H1 (cell line): ENCODE data around the gene ANKRD65. TPM values are rescaled to one million over a fixed set of nuclear protein-coding genes. Genes with fewer than 3 reads are reported as not detected.

Experiments used
- BACH1 ChIP-seq: IDR thresholded peaks from 2 replicates; pipeline ENCODE4 v1.6.1; 2012; ENCODE audit warnings: low read length, improper control_type of control experiment
- BCL11A ChIP-seq, 2 experiments: IDR thresholded peaks; one replicate each; pipeline ENCODE4 v1.6.1; 2011; ENCODE audit warnings: low read depth in 2 of 2, low read length in 2 of 2, mild to moderate bottlenecking in 2 of 2
- CEBPB ChIP-seq: IDR thresholded peaks from 2 replicates; pipeline ENCODE4 v1.6.1; 2012; ENCODE audit warnings: low read depth, low read length
- CHD1 ChIP-seq: IDR thresholded peaks from 2 replicates; pipeline ENCODE4 v1.6.1; 2012; ENCODE audit warnings: low read depth, low read length, improper control_type of control experiment
- CREB1 ChIP-seq: IDR thresholded peaks from 2 replicates; pipeline ENCODE4 v1.6.1; 2012; ENCODE audit warnings: inconsistent platforms
- SIRT6 ChIP-seq: IDR thresholded peaks from one replicate; pipeline ENCODE4 v1.7.1; 2012; ENCODE audit warnings: low read length, inconsistent platforms
- SIX5 ChIP-seq: IDR thresholded peaks from 2 replicates; pipeline ENCODE4 v1.6.1; 2011; ENCODE audit warnings: mild to moderate bottlenecking, low read depth, low read length
- SUZ12 ChIP-seq: fragments of 200-600 bp; sonication (generic); IDR thresholded peaks from 2 replicates; pipeline ENCODE4 v1.6.1; 2012; ENCODE audit warnings: mild to moderate bottlenecking, inconsistent platforms, low read length, moderate library complexity, mixed read lengths
- TCF12 ChIP-seq: IDR thresholded peaks from 2 replicates; pipeline ENCODE4 v1.6.1; 2011; ENCODE audit warnings: low read depth, mild to moderate bottlenecking, low read length
- polyA plus RNA-seq, 7 experiments: library from polyadenylated mRNA; depleted of rRNA in 3 of 7; stranded (reverse) in 5 of 7; unstranded in 2 of 7; fragments of >200 nt in 5 of 7; fragments of 200-250 nt in 2 of 7; gene quantifications; 1 replicate in 5 of 7; 2 replicates in 1 of 7; 4 replicates in 1 of 7; pipeline versions ENCODE4 v1.2.1 to v1.2.3, GENCODE V29; 2011 to 2013; ENCODE audit warnings: missing spikeins in 2 of 7, mixed read lengths in 2 of 7
- total RNA-seq: library from RNA; stranded (reverse); fragmentation: NEBNext Ultra II Directional; extraction: Animal tissue kit (Norgen Biotek cat#: 25700); gene quantifications from 2 replicates; pipeline ENCODE4 v1.2.1, GENCODE V29; 2021

The ANKRD65 gene
- total and polyA plus RNA-seq, 2 of the 8 experiments (the other 6 are each of a cell fraction or from before 2014, with no cell fraction given) = 1.8 to 2.0 TPM

GRCh38 chr1:1441002-1441888, 20.2 kb upstream of the ANKRD65 start (continued):
- no peak; the same call in 1 of the 2 replicates for TF ChIP-seq BACH1
- no peak for TF ChIP-seq SIX5
- no peak for TF ChIP-seq BCL11A (IDR thresholded peaks at IDR 0.05; ENCODE audit: low read depth in 2 of 2, low read length in 2 of 2)
- TF ChIP-seq SUZ12 = no peak
- TF ChIP-seq TCF12 = no peak
- TF ChIP-seq SIRT6 = no peak
- no peak for TF ChIP-seq CREB1
- no peak for TF ChIP-seq CHD1
- TF ChIP-seq CEBPB = no peak
